EL (cell line): ENCODE measurements around the gene NACAD.

Source experiments
- DNase-seq: peaks from one replicate; pipeline ENCODE4 v3.0.0-alpha.2; 2016

NACAD gene

GRCh38 chr7:45072131-45073030, 16.4 kb downstream of the NACAD start:
- DNase-seq = no peak

DNA sequence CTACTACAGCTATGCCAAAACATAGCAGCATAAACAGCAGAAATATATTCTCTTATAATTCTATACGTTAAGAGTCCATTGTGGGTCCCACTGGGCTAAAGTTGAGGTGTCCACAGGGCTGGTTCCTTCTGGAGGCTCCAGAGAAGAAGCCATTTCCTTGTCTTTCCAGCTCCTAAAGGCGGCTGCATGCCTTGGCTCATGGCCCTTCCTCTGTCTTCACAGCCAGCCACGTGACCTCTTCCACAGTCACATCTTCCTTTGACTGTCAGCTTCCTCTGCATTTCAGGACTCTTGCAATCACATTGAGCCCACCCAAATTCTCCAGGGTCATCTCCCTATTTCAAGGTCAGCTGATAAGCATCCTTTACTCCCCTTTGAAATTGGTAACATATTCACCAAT, 17.2 kb downstream of the NACAD start:
- DNase-seq = no peak

DNA sequence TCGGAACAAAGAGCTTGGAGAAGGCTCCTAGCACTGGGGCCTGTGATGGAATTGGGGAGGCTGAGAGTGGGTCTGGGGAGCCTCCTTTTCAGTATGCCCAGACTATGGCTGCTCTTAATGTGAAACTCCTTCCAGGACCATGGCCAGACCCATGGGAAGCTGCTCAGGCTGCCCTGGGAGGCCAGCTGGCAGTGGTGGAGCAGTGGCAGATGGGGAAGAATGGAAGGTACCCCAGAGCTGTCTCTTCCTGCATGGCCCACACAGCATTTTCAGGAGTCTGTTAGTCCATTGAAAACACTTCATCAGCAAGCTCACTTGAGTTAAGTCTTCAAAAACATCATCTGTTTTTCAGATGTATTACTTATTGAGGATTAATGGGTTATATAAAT, 18.5 kb downstream of the NACAD start:
- no peak for DNase-seq

- no peak for DNase-seq
These were observed 19.1 kb downstream of the NACAD start for GRCh38 chr7:45069444-45070253.

GRCh38 chr7:45068236-45069023, 20.3 kb downstream of the NACAD start:
- no peak for DNase-seq

DNA sequence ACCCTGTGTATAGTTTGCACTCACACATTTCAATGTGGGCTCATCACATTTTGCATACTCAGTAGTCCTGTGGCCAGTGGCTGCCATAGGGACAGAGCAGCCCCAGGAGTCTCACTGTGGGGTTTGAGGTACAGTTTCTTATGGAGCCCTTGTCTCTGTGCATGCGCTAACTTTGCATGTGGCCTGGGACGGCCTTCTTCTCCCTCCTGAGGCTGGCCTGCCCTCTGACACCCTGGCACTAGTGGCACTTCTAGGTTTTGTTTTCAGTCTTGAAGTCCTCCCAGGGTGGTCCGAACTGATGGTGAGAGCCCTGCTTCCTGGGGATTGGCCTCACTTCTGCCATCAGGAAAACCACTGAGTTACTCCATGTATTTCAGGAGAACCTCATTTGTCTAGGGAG, 21.2 kb downstream of the NACAD start:
- no peak for DNase-seq

- no peak for DNase-seq
These were observed 22.4 kb downstream of the NACAD start for GRCh38 chr7:45066409-45066808.

DNA sequence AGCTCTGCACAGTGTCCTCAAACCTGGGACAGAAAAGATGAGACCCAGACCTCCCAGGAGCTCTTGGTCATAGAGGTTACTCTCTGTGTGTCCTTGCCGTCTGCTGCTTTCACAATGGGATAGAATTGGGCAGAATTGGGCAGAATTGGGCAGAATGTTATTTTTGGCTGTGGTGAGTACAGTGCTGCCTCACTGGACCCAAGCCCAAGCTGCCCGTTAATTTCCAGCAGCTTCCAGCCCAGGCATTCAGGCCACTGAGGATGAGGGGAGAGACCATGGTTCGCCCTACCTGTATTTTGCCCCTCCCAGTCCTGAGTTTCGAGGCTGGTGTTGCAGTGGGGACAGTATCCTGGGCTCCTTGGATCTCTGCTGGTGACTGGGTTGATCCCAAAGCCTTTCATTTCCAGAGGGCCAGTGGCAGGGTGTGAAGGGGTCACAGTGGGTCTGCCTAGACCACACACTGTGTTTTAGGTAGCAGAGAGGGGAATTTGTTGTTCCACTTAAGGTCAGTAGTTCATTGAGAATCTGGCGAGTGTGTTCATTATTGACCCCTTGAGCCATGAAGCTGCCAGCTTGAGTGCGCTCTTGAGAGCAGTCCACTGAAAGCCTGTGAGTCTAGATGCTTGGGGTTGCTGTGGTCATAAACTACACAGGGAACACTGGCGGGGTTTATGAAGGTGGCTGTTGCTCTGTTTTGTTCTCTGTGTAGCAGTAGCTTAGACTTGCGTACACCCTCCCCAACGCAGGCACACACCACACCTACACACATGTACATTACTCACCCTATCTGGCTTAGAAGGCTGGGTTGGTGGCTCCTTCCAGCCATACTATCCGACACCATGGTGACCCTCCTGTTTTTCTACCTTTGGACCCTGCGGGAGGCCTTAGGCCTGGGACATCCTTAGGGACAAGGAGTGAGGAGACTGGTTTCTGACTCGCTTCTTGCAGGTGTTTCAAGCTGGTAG, 23.5 kb downstream of the NACAD start:
- DNase-seq = no peak

DNA sequence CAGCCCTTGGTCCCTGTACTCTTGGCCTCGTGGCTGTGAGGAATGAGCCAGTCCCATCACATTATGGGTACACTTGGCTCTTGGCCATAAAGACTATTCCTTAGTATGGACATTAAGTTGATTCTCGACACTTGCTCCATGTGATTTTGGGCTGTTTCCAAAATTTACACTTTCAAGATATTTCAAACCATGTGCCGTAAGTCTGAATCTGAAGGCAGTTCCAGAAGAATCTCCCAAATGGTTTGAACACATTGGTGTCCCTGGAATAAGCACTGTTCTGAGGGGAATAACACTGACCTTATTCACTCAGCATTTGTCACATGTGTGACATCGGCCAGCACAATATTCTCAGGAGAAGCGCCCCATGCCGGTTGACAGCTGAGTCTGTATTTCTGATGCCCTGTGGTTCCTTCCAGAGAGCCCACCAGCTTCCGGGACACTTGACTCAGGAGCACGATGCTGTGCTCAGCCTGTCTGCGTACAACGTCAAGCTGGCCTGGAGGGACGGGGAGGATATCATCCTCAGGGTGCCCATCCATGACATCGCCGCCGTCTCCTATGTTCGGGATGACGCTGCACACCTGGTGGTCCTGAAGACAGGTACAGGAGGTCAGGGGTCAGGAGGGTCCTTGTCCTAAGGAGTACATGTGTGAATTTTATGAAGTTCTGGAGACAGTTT, 24.6 kb downstream of the NACAD start:
- DNase-seq = no peak

DNA sequence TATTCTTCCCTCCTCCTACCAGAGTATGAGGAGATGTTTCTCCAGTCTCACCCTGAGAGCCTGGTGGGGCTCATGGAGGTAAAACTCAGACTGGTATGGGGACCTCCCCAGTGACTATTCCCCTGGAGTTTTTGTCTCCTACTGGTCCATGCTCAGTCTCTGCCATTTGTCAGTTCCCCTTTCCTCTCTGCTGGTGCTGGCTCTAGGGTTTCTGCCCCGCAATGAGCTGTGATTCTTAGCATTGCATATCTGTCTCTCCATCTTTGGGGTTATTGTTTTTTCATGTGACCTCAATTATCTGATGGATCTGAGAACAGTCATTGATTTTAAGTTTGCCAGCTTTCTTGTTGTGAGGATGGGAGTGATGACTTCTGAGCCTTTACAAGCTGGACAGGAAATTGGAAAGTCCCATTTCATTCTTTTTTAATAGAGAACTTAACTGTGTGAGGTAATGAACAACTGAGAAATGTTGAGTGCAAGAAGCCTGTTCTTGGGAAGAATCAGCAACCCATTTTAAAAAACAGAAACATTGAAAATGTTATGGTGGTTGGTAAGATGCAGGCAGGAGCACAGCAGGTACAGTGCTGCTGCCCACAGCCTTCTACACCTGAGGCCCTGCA, 26.9 kb downstream of the NACAD start:
- DNase-seq = no peak

GRCh38 chr7:45061352-45061751, 27.4 kb downstream of the NACAD start:
- DNase-seq = no peak

DNA sequence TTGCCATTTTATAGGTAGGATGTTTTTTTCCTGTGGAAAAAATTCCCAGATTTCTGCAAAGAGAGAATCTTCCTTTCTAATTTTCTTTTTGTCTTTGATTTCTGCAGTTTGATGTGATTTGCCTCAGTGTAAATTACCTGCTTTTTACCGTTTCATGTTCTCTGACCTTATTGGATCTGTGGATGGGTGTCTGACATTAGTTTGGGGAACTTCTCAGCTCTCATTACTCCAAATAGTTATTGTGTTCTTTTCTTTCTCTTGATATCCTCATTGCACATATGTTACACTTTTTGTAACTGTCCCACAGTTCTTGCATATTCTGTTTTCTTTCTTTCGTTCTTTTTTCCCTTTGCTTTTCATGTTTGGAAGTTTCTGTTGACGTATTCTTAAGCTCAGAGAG, 28.5 kb downstream of the NACAD start:
- no peak for DNase-seq

DNA sequence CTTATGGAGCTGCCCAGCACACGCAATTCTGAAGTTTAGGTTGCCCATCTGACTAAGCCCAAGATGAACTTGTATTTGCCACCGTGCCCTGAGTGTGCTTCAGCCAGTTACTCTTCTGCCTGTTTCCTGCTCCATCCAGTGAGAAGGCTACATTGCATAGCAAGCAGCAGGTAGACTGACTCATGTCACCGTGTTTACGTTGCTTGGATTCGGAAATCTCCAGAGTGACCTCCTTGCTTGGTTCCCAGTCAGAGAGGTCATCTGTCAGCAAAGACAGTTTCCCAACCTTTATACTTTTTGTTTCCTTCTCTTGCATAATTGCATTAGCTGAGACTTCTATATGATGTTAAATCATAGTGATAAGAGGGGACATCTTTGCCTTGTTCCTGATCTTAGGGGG, 30.9 kb downstream of the NACAD start:
- no peak for DNase-seq

DNA sequence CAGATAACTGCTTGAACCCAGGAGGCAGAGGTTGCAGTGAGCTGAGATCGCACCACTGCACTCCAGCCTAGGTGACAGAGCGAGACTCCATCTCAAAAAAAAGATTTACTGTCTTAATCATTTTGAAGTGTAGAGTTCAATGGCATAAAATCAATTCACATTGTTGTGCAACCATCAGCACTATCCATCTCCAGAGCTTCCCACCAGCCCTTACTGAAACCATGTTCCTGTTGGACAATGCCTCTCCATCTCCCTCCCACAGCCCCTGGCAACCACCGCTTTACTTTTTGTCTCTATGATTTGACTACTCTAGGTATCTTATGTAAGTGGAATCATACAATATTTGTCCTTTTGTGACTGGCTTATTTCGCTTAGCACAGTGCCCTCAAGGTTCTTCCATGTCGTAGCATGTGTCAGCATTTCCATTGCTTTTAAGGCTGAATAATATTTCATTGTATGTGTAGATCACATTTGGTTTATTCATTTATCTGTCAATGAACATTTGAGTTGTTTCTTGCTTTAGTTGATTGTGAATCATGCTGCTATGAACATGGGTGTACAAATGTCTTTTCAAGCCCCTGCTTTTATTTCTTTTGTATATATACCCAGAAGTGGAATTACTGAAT, 33.1 kb downstream of the NACAD start:
- DNase-seq = no peak

DNA sequence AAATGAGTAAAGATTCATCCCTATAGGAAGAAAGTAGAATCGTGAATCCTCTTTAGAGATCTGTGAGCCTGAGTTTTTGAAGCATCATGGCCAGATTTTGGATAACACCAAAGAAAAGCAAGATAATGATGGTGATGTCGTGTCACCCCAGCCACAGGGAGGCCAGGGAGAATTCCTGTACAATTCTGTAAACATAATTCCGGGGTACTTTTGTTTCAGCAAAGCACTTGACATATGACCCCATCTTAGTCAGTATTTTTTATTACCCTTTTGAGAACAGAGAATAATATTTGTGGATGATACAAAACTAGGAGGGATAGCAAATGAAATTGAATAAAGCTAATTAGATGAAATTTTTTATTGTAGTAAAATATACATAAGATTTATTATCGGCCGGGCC, 33.8 kb downstream of the NACAD start:
- DNase-seq = peak; percentile 46

DNA sequence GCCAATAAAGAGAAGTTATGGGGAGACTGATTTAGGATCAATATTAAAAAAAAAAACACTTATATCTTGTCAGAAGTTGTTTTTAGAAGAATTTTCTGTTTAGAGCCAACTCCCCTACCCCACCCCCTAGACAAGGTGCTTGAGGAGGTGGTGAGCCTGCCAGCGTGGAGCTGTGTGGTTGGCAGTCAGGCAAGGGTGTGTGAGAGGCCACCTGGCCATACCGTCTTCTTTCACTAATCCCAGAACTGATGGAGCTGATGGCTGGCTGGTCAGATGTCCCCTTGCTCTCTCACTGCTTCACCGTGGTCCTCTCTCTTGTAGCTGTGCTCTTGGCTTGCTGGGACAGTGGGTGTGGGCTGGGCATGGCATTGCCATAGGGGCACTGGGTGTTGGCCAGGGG, 34.3 kb downstream of the NACAD start:
- DNase-seq = no peak

GRCh38 chr7:45053941-45054340, 34.8 kb downstream of the NACAD start:
- no peak for DNase-seq

DNA sequence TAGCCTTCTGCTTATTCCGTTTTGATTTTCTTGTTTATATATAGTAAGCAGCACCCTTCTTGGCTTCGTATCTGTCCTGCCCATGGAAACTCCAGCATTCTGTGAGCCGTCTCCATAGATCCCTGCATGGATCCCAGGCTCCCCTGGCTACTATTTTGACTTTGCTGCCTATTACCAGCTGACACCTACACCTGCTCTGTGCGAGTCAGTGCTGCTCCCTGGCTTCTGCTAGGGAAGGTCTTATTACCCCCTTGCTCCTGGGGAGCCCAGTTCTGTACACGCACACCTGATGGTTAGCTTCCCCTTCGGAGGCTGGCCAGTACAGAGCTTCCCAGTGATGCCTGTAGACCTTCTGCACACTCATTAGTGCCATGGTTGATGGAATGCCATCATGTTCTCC, 35.4 kb downstream of the NACAD start:
- no peak for DNase-seq

- DNase-seq = no peak
These were observed 36.8 kb downstream of the NACAD start for GRCh38 chr7:45052011-45052410.

- DNase-seq = no peak
These were observed 38.6 kb downstream of the NACAD start for GRCh38 chr7:45050198-45050597.

DNA sequence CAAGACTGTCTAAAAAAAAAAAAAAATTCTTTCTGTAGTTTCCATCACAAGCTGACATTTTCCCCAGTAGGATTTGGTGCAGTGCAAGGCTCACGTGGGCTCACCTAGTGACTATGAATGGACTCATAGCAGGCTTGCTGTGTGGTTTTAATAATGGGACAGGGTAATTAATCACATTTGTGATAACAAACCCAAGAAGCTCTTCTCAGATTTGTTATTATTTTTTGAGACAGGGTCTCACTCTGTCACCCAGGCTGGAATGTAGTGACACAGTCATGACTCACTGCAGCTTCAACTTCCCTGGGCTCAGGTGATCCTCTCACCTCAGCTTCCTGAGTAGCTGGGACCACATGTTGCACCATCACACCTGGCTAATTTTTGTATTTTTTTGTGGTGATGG, 40.0 kb downstream of the NACAD start:
- DNase-seq = no peak
